ENCODE results near the gene CTDSP1. TPM values are rescaled to one million over a fixed set of nuclear protein-coding genes. Genes with fewer than 3 reads are reported as not detected.

CTDSP1 gene
- total RNA-seq, 2 donors from 2014 or later: 67.2 to 98.9 TPM

DNA sequence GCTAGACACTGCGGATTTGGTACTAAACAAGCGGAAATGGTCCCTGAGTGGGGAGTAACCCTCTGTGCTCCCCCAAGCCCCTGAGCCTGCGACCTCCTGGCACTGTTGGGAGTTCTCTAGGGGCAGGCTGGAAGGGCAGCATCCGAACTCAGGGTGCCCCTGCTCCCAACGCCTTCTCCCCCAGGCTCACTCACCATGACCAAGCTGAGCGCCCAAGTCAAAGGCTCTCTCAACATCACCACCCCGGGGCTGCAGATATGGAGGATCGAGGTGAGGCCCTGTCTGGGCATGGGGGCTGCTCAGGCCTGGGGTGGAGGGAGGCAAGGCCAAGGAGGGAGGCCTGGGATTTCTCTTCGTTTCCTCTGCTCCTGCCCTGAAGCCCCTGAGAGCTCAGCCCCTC, 23.9 kb downstream of the CTDSP1 start:
- Histone ChIP-seq H3K4me3 (no peak overlapping the region), H3K36me3 (replicated peaks in 1 of 2; ENCODE audit: insufficient read depth in 1 of 2, low read depth in 2 of 2) (peaks cover 0 to 4% of the 10 kb centered on the region in 2 donors), H3K9me3 (no peaks in the 10 kb centered on the region), H3K4me1 (peaks cover 35% of the 10 kb centered on the region), H3K27me3 (no peaks in the 10 kb centered on the region), H3K27ac (no peak overlapping the region)
- 89 to 92% methylated on average over 6 to 9 of the region's 9 CpGs for WGBS, 2 donors
- no peak for ATAC-seq
- TF ChIP-seq POLR2A (IDR thresholded peaks at IDR 0.05) (no peak), CTCF (IDR thresholded peaks at IDR 0.05) (no peak)
- intact Hi-C loops (cut with DNase I): no loop called here
- no peak for DNase-seq

- ATAC-seq: no peak
- intact Hi-C loops (cut with DNase I): no loop called here
- 86 to 91% methylated on average over 6 to 10 of the region's 10 CpGs for WGBS, 2 donors
Measured at GRCh38 chr2:218425531-218425930, 25.9 kb downstream of the CTDSP1 start.

GRCh38 chr2:218427741-218428140, 28.1 kb downstream of the CTDSP1 start:
- Histone ChIP-seq H3K4me1 (no peaks in the 10 kb centered on the region), H3K4me3 (no peak overlapping the region), H3K9me3 (no peaks in the 10 kb centered on the region), H3K27ac (no peak overlapping the region), H3K36me3 (replicated peaks in 1 of 2; ENCODE audit: insufficient read depth in 1 of 2, low read depth in 2 of 2) (peaks cover 0 to 5% of the 10 kb centered on the region in 2 donors), H3K27me3 (no peaks in the 10 kb centered on the region)
- DNase-seq (no peak), ATAC-seq (no peak)
- intact Hi-C loops (cut with DNase I): no loop called here
- TF ChIP-seq POLR2A (IDR thresholded peaks at IDR 0.05): no peak
- TF ChIP-seq CTCF (IDR thresholded peaks at IDR 0.05): no peak
- WGBS, 2 donors: 68 to 76% methylated on average over 10 to 11 of the region's 11 CpGs

More at GRCh38 chr2:218425531-218425930, 25.9 kb downstream of the CTDSP1 start:
- H3K36me3 ChIP-seq (replicated peaks in 1 of 2; ENCODE audit: insufficient read depth in 1 of 2, low read depth in 2 of 2): peaks cover 0 to 4% of the 10 kb centered on the region in 2 donors
- H3K4me1 ChIP-seq: peaks cover 15% of the 10 kb centered on the region
- H3K27ac ChIP-seq: no peak overlapping the region
- no peak for DNase-seq
- no peaks in the 10 kb centered on the region for H3K27me3 ChIP-seq
- TF ChIP-seq CTCF (IDR thresholded peaks at IDR 0.05) (no peak), POLR2A (IDR thresholded peaks at IDR 0.05) (no peak)
- no peak overlapping the region for H3K4me3 ChIP-seq
- no peaks in the 10 kb centered on the region for H3K9me3 ChIP-seq

DNA sequence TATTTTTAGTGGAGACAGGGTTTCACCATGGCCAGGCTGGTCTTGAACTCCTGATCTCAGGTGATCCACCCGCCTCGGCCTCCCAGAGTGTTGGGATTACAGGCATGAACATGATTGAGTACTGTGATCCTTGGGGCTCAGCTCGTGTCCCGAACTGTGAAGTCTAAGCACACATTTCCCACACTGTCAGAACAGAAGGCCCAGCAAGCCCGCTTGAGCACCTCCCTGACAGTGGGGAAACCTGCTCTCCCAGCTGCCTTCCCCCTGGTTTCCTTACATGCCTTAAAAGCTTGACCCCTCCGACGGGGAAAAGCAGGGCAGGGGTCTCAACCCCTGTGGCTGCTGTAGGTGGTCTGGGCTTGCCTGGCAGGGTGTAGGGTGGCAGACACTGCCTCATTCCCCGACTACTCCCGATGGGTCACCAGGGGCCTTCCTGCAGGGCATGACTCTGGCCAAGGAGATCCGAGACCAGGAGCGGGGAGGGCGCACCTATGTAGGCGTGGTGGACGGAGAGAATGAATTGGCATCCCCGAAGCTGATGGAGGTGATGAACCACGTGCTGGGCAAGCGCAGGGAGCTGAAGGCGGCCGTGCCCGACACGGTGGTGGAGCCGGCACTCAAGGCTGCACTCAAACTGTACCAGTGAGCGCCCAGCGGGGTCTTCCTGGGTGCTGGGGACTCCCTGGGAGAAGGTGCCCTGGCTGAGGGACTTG, 29.3 kb downstream of the CTDSP1 start:
- H3K27me3 ChIP-seq: no peaks in the 10 kb centered on the region
- H3K27ac ChIP-seq: no peak overlapping the region
- H3K9me3 ChIP-seq: no peaks in the 10 kb centered on the region
- H3K36me3 ChIP-seq (replicated peaks in 1 of 2; ENCODE audit: insufficient read depth in 1 of 2, low read depth in 2 of 2): peaks cover 0 to 5% of the 10 kb centered on the region in 2 donors
- H3K4me1 ChIP-seq: no peaks in the 10 kb centered on the region
- H3K4me3 ChIP-seq: no peak overlapping the region
- intact Hi-C loops (cut with DNase I): no loop called here
- DNase-seq (no peak), ATAC-seq (no peak)
- 91 to 97% methylated on average over 11 to 23 of the region's 24 CpGs for WGBS, 2 donors
- TF ChIP-seq POLR2A (IDR thresholded peaks at IDR 0.05) (no peak), CTCF (IDR thresholded peaks at IDR 0.05) (no peak)

Measured in body of pancreas (tissue), 4 donors.